Vagina (tissue), 2 donors: Measurements from ENCODE around the gene INPP5F. TPM values are rescaled to one million over a fixed set of nuclear protein-coding genes. Genes with fewer than 3 reads are reported as not detected.

Experiments
- DNase-seq, 2 donors: peaks; one replicate each; pipeline ENCODE4 v3.0.0-alpha.2; 2017; ENCODE audit errors: extremely low spot score in 2 of 2
- H3K27ac ChIP-seq: fragments of 200-600 bp; sonication (generic); one replicate; pipeline ENCODE4 v1.5.1; 2019
- H3K27me3 ChIP-seq: fragments of 200-600 bp; sonication (generic); one replicate; pipeline ENCODE4 v1.5.1; 2019
- H3K36me3 ChIP-seq, 2 donors: fragments of 200-600 bp; sonication (generic); one replicate each; pipeline ENCODE4 v1.5.1; 2017 to 2019
- H3K4me1 ChIP-seq: fragments of 200-600 bp; sonication (generic); one replicate; pipeline ENCODE4 v1.5.1; 2019
- H3K4me3 ChIP-seq, 2 donors: fragments of 200-600 bp; sonication (generic); 1 replicate in 1 of 2; 2 replicates in 1 of 2; pipeline ENCODE4 v1.5.1; 2016 to 2019
- H3K9me3 ChIP-seq: fragments of 200-600 bp; sonication (generic); one replicate; pipeline ENCODE4 v1.5.1; 2019
- POLR2A ChIP-seq, 2 donors: fragments of 450-650 bp; IDR thresholded peaks; one replicate each; pipeline ENCODE4 v1.6.1; 2017; ENCODE audit warnings: antibody characterized with exemption in 2 of 2, mild to moderate bottlenecking in 2 of 2, moderate library complexity in 2 of 2
- POLR2AphosphoS5 ChIP-seq, 2 donors: sonication (generic); formaldehyde crosslinking; IDR thresholded peaks; one replicate each; pipeline ENCODE4 v1.9.0; 2017; ENCODE audit warnings: antibody characterized with exemption in 2 of 2, mild to moderate bottlenecking in 2 of 2, low read depth in 1 of 2; ENCODE audit not compliant: insufficient read depth in 1 of 2
- intact Hi-C: fragments of 100-400 bp; cut with DNase I; formaldehyde crosslinking; loops from one replicate; pipeline ENCODE4 v1.15.1; 2023
- total RNA-seq: library from RNA; depleted of rRNA; stranded (reverse); fragments of >200 nt; gene quantifications from one replicate; pipeline ENCODE4 v1.2.3, GENCODE V29; 2016
- TF ChIP-seq, protein P1 (sequence below), 3 experiments: fragments of 450-650 bp in 2 of 3; fragments of 200-600 bp in 1 of 3; sonication (generic) in 1 of 3; IDR thresholded peaks; one replicate each; pipeline ENCODE4 v1.5.1; 2017 to 2019; ENCODE audit warnings: antibody characterized with exemption in 3 of 3, mild to moderate bottlenecking in 2 of 3, moderate library complexity in 2 of 3

INPP5F gene
- total RNA-seq, 1 donor from 2014 or later = 18.4 TPM

DNA sequence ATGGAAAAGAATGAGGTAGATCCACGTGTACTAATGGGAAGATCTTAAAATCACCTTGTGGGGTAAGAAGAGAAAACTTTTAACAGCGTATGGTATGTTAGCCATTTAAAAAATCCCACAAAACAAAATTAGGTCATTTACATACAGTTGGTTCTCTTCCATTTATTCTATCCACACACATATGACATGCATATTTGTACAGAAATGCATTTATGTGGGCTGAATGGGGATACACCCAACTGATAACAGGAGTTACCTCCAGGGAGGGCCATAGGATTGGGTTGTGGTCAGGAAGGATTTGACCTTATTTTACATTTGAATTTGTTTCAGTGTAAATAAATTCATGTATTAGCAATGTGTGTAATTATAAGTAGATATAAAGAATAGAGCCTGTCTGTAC lies 75.3 kb downstream of the INPP5F start:
- no peak for DNase-seq
- intact Hi-C loops = no loop called here
- Histone ChIP-seq H3K27ac (no peak overlapping the region), H3K4me1 (no peaks in the 10 kb centered on the region), H3K36me3 (peaks cover 0 to 20% of the 10 kb centered on the region in 2 donors), H3K9me3 (no peaks in the 10 kb centered on the region), H3K27me3 (no peaks in the 10 kb centered on the region), H3K4me3 (no peak overlapping the region)
- no peak for TF ChIP-seq POLR2A (IDR thresholded peaks at IDR 0.05)
- no peak for TF ChIP-seq POLR2AphosphoS5 (IDR thresholded peaks at IDR 0.05; ENCODE audit: insufficient read depth in 1 of 2, low read depth in 1 of 2)
- TF ChIP-seq, protein P1, sequence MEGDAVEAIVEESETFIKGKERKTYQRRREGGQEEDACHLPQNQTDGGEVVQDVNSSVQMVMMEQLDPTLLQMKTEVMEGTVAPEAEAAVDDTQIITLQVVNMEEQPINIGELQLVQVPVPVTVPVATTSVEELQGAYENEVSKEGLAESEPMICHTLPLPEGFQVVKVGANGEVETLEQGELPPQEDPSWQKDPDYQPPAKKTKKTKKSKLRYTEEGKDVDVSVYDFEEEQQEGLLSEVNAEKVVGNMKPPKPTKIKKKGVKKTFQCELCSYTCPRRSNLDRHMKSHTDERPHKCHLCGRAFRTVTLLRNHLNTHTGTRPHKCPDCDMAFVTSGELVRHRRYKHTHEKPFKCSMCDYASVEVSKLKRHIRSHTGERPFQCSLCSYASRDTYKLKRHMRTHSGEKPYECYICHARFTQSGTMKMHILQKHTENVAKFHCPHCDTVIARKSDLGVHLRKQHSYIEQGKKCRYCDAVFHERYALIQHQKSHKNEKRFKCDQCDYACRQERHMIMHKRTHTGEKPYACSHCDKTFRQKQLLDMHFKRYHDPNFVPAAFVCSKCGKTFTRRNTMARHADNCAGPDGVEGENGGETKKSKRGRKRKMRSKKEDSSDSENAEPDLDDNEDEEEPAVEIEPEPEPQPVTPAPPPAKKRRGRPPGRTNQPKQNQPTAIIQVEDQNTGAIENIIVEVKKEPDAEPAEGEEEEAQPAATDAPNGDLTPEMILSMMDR (IDR thresholded peaks at IDR 0.05) = no peak

DNA sequence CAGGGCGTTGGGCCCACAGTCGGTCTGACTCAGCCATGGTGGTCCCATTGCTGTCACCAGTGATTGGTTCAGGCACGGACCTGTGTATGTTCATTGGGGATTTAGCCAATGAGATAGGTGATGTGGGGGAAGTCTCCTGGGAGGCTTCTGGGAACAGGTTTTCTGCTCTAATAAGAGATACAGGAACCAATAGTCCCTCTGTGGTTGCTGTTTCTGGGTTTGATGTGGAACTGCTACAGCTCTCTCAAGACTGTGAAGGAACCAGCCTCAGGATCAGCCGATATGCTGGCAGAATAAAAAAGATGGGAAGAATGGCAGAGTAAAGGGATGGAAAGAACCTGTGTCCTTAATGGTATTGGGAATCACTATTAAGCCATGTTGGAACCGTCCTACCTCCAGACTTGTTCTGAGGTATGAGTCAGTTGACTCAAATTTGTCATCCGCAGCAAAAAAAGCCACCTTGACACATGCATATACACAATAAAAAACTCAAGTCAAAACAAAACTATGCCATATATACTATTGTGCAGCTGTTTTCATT lies 76.2 kb downstream of the INPP5F start:
- H3K27ac ChIP-seq = no peak overlapping the region
- DNase-seq = no peak
- intact Hi-C loops = no loop called here
- H3K9me3 ChIP-seq = no peaks in the 10 kb centered on the region
- peaks cover 0 to 14% of the 10 kb centered on the region in 2 donors for H3K36me3 ChIP-seq
- no peaks in the 10 kb centered on the region for H3K4me1 ChIP-seq
- TF ChIP-seq, protein P1 (IDR thresholded peaks at IDR 0.05) = no peak
- no peak for TF ChIP-seq POLR2AphosphoS5 (IDR thresholded peaks at IDR 0.05; ENCODE audit: insufficient read depth in 1 of 2, low read depth in 1 of 2)
- no peak for TF ChIP-seq POLR2A (IDR thresholded peaks at IDR 0.05)
- H3K4me3 ChIP-seq = no peak overlapping the region
- H3K27me3 ChIP-seq = no peaks in the 10 kb centered on the region

DNA sequence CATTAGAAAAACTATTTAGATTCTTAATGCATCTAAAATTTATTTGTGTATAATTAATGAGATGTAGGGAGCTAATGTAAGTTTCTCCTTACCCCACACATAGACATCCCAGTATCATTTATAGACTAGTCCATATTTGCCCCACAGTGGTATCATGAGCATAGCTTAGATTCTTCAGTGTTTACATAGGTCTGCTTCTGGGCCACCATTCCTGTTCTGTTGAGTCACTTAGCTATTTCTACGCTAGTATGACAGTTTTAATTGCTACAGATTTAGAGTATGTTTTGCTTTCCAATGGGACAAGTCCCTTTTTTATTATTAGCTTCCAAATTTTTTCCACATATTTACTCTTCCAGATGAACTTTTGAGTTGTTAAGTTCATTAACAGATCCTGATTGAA lies 77.4 kb downstream of the INPP5F start:
- Histone ChIP-seq H3K27me3 (no peaks in the 10 kb centered on the region), H3K9me3 (no peaks in the 10 kb centered on the region), H3K27ac (no peak overlapping the region), H3K36me3 (peaks cover 0 to 11% of the 10 kb centered on the region in 2 donors), H3K4me1 (no peaks in the 10 kb centered on the region), H3K4me3 (no peak overlapping the region)
- TF ChIP-seq POLR2AphosphoS5 (IDR thresholded peaks at IDR 0.05; ENCODE audit: insufficient read depth in 1 of 2, low read depth in 1 of 2) = no peak
- TF ChIP-seq POLR2A (IDR thresholded peaks at IDR 0.05) = no peak
- TF ChIP-seq, protein P1 (IDR thresholded peaks at IDR 0.05) = no peak
- no peak for DNase-seq
- intact Hi-C loops = no loop called here

DNA sequence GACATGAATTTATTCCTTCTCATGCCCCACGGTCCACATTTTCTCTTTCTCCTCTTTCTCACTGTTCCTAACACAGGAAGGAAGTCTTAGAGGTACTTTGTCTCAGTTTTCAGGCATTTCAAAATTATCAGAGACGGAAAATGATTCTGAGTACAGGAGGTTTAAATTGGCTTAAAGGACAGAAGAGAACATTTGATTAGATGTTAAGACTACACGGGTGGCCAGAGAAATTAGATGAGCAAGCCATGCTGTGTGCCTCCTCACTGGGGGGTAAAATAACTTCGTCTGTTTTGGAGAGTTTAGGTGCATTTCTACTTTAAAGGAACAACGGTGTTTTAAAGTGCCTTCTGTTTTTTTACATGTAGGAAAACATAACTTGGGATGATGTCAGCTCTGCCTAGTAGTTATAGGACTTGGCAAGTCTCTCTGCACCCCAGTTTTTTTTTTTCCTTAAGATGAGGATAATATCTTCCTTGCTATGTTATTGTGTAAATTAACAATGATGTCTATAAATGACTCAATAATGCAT lies 79.9 kb downstream of the INPP5F start:
- H3K4me3 ChIP-seq = no peak overlapping the region

DNA sequence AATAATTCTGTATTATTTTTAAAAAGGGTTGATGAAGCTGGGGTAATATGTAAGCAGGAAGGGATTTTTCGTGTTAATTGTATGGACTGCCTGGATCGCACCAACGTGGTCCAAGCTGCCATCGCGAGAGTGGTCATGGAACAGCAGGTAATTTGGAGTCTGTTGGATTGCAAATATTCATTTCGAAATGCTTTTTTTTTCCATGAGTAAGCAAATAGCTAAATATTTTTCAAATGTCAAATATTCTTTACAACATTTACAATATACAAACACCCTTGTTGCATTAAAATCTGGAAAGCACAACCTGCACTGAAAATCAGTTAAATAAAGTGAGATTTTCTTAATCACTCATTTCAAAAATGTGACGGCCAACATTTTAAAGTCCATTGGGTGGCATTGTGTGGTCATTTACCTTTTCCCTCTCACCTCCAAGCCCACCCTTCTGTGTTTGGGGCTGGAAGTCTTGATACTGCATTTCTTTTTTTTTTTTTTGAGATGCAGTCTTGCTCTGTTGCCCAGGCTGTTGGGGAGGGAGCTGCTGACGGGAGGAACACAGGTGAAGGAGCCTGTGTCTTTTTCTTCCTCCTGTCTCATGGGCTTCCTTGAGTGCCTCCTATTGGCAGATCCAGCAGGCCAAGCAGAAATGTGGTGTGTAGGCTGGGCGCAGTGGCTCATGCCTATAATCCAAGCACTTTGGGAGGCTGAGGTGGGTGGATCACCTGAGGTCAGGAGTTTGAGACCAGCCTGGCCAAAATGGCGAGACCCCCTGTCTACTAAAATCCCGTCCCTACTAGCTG lies 80.7 kb downstream of the INPP5F start:
- H3K4me3 ChIP-seq = no peak overlapping the region
- no peak for DNase-seq
- H3K36me3 ChIP-seq = peaks cover 0 to 11% of the 10 kb centered on the region in 2 donors
- H3K27me3 ChIP-seq = no peaks in the 10 kb centered on the region
- TF ChIP-seq, protein P1 (IDR thresholded peaks at IDR 0.05) = no peak
- TF ChIP-seq POLR2A (IDR thresholded peaks at IDR 0.05) (no peak), POLR2AphosphoS5 (IDR thresholded peaks at IDR 0.05; ENCODE audit: insufficient read depth in 1 of 2, low read depth in 1 of 2) (no peak)
- no peaks in the 10 kb centered on the region for H3K9me3 ChIP-seq
- no peaks in the 10 kb centered on the region for H3K4me1 ChIP-seq
- intact Hi-C loops = no loop called here
- no peak overlapping the region for H3K27ac ChIP-seq

More for the DNA sequence above, 79.9 kb downstream of the INPP5F start:
- DNase-seq = no peak
- Histone ChIP-seq H3K27ac (no peak overlapping the region), H3K27me3 (no peaks in the 10 kb centered on the region), H3K9me3 (no peaks in the 10 kb centered on the region), H3K4me1 (no peaks in the 10 kb centered on the region), H3K36me3 (peaks cover 0 to 11% of the 10 kb centered on the region in 2 donors)
- intact Hi-C loops = no loop called here
- no peak for TF ChIP-seq POLR2AphosphoS5 (IDR thresholded peaks at IDR 0.05; ENCODE audit: insufficient read depth in 1 of 2, low read depth in 1 of 2)
